GM18867 (cell line): Measurements from ENCODE around the gene USP24.
"Not testable (repeated sequence)": the region's sequence is repeated elsewhere in the genome, so short reads cannot be mapped to it uniquely, and the experiment has no call there.

ENCODE experiments used
- ATAC-seq: cut with Tn5 transposase; IDR thresholded peaks from one replicate; pipeline ENCODE4 v1.9.1; 2021; ENCODE audit warnings: mild to moderate bottlenecking, moderate library complexity; ENCODE audit not compliant: unreplicated experiment

Gene USP24

DNA sequence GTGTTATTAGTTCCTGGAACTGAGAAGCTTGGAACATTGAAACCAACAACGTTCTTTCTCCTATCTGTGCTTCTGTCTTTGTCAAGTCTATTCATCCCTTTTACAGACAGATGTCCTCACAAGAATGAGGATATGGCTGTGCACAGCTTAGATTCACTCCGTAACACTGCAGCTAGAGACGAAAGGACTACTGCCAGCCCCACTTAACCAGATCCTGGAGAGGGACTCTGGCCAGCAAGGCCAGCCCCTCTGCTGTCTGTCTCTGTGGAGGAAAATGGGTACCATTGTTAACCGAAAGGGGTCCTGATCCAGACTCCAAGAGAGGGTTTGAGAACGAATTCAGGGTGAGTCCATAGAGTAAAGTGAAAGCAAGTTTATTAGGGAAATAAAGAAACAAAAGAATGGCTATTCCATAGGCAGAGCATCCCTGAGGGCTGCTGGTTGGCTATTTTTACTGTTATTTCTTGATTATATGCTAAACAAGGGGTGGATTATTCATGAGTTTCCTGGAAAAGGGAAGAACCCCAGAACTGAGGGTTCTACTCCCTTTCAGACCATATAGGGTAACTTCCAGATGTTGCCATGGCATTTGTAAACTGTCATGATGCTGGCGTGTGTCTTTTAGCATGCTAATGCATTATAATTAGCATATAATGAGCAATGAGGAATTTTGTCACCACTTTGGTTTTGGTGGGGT lies 17.4 kb upstream of the USP24 start:
- ATAC-seq = no peak

DNA sequence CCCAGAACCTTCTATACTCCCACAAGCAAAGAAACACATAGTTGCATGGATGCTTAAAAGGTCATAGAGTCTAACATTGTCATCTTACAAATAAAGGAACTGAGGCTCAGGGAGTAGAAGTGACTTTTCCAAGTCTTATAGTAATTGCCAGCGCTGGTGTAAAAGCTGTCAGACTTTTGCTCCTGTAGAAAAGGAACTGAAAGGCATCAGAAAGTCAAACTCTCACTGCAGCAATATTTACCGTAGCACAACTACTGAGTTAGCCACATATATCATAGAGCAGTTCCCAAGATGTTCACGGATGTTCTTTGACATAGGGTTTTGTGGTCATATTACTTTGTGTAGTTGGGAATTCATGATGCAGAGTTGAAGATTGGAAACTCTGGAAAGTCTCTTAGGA lies 16.6 kb upstream of the USP24 start:
- no peak for ATAC-seq

DNA sequence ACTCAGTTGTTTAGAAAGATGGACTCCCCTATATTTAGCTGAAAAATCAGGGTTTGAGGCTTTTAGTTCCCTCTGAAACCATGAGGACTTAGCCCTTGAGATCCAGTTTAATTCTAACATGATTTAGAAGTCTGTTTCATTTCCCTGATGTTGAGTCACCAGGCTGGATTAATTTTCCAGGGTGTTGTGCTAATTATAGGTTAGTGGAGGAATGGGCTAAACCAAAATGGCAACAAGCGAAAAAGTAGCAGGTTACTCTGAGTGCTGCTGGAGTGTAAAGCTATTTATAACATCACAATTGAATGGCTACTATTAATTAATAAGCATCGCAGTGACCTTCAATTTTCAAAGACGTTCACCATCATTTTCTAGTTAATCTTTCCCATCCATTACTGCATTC lies 15.5 kb upstream of the USP24 start:
- ATAC-seq = no peak

DNA sequence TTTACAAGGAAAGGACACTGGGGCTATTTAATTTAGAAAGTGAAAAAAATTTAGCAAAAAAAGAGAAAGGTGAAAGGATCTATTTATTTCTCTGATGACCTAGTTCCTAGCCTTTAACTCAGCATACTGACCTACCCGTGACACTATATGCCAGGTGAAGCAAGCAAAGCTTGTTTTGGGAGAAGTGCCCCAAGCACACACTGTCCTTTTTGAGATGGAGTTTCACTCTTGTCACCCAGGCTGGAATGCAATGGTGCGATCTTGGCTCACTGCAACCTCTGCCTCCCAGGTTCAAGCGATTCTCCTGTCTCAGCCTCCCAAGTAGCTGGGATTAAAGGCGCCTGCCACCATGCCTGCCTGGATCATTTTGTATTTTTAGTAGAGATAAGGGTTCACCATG lies 14.6 kb upstream of the USP24 start:
- ATAC-seq = not testable (repeated sequence)

DNA sequence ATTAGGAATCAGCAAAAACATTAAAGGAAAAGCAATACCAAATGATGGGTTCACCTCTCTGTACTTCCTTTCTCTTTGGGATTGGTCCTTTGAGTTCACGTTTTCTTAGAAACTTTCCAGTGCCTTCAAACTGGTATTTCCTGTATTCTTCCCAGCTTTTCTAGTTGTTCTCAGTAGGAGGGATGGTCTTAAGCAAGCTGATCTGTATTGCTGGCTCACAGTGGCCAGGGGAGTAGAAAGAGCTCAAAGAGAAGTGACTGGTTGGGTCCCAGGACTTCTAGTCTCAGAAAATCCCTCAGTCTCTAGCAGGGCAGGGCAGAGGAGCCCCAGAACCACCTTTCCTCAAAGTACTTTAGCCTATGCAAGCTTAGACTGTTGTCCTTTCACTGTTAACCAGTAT lies 10.1 kb upstream of the USP24 start:
- ATAC-seq = no peak

DNA sequence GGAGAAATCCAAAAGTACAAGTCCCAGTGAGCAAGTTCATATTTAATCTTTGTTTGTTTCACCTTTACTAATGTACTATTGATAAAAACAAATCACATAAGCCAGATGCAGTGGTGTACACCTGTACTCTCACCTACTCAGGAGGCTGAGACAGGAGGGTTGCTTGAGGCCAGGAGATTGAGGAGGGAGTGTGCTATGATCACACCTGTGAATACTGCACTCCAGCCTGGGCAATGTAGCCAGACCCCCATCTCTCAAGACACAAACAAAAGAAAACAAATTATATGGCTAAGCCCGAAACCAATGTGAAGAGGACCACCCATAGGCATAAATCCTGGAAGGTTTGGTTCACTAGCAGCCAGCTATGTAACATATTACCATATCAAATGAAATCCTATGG lies 9.6 kb upstream of the USP24 start:
- ATAC-seq = no peak

DNA sequence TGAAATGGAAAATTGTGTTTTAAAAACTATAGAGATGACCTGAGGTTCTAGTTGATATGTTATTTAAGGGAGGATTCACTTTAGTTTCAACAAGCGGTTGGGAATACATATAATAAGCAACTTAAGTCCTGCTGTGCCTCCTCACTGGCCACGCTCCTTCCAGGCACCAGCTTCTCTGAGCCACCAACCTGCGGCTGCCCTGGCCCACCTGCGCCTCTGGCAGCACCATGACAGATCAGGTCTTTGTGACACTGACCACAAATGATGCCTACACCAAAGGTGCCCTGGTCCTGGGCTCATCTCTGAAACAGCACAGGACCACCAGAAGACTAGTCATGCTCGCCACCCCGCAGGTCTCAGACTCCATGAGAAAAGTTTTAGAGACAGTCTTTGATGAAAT lies 7.0 kb upstream of the USP24 start:
- no peak for ATAC-seq

DNA sequence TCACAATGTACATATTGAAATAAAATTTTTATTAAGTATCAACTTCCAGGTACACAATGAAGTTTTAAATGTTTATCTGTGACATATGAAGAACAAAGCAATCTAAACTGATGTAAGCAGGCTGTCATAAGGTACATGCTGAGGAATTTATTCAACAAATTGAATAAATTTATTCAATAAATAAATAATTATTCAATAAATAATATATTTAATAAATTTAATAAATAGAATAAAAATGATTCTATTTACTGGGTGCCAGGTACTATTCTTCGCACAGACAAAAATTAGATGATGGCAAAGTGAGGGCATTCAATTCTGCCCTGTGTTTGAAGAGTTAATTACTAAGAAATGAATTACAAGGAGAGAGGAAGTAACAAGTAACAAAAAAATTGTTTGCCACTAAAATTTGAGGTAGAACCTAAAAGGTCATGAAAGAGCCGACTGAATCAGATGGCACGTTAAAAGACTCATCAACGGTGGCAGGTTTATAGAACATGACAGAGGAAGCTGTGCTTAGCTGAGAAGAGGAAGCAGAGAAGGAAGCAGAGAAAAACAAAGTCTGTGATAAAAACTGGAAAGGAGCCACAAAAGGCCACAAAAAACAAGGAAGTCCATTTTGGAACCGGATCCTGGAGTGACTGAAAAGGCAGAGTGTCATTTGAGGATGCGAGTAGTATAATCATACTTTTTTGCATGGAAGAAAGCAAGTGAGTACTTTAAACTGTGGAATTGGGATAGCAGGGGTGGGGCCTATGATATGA lies 2.2 kb upstream of the USP24 start:
- ATAC-seq = no peak

DNA sequence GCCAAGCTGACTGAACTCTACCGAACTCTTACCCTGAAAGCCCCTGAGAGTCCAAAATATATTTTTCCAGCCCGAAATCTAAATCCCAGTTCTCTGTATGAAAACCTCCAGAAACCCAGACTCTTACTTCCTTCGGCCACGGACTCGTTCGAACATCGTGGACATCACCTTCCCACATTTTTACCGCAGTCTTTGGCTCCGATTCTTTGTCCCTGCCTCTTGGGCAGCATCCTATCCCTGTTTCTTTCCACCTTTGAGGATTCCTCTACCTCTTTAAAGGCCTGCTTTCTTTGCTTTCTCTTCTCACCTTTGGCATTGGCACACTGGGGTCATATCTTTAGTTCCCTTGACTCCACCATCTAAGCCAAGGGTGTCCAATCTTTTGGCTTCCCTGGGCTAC lies 932 bp upstream of the USP24 start:
- ATAC-seq = no peak

DNA sequence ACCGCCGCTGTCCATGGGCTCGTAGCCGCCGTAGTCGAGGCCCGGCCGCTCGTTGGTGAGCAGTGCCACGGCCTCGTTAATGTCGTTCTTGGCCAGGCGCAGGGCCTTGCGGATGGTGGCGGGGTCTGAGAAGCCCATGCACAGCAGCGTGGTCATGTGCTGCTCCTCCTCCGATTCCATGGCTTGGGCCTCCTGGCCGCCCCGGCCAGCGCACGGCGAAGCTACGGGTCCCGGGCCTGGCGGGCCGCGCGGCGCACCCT lies 300 bp downstream of the USP24 start:
- ATAC-seq = peak; percentile 19

DNA sequence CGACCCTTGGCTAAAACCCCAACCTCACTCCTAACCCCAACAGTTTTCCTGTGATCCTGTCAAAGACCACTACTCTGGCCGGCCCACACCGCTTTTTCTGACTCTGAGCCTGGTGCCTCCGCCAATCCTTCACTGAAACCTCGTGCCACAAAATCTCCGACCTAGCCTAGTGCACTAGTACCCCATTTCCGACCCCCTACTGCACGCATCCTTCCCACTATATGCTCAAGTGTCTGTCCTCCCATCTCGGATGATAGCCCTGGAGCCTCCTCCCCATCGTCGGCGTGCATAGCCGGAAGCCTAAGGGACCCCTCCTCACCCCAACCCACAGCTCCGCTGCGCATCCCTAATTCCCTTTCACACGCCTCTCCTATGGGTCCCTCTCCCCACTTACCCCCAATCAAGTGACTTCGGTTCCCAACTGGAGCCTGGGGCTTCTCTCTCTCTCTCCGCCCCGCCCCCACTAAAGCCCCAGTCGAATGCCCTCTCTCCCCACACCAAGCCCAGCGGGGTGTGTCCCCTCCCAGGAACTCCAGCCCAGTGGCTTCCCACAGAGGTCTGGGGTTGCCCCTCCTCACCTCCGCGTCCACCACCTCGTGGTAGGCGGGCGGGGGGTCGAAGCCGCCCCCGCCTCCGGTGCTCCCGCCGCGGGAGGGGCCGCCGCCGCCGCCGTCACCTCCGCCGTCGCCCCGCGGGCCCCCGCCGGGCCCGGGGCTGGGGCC lies 791 bp downstream of the USP24 start:
- peak; percentile 7 for ATAC-seq

DNA sequence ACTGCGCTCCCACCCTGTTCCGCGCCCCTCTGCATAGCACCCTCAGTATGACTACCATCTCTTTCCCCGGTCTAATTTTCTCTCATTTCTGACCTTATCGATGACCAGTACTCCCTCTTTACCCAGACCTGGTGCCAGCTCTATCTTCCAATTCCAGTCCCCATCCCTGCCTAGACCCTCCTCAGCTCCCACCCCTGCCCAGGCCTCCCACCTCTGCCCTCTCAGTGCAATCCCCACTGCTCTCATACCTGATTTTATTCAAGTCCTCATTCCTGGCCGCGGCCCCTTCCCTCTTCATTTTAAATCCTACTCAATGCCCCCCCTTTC lies 1.3 kb downstream of the USP24 start:
- no peak for ATAC-seq

DNA sequence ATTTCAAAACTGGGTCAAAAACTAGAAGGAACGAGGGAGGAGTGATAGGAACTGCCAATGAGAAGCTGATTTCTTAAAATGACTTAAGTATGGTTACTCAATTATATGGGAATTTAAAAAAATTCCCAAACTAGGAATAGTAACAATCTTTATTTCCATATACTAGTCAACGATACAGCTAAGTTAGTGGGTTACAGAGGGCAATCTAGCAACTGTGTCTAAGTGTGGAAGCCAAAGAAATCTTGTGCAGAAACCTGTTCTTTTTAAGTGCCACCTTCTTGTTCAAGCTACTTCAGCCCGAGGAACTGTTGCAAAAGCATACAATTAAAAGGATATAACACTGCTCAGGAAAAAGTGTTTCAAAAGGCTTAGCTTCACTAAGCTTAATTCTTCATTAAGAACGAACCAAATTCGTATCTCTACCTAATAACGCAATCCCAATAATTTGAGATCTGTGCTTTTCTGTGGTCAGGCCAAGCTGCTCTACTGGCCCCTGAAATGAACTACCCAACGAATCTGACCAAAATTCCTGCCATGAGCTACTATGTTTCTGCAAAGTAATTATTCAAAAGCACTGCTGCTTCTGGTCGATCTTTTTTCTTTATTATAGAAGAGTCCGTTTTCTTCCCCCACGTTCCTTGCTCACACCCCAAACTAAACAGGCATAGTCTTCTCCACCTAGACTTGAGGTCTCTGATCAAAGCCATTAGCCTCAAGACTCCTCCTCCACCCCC lies 1.8 kb downstream of the USP24 start:
- ATAC-seq = no peak

DNA sequence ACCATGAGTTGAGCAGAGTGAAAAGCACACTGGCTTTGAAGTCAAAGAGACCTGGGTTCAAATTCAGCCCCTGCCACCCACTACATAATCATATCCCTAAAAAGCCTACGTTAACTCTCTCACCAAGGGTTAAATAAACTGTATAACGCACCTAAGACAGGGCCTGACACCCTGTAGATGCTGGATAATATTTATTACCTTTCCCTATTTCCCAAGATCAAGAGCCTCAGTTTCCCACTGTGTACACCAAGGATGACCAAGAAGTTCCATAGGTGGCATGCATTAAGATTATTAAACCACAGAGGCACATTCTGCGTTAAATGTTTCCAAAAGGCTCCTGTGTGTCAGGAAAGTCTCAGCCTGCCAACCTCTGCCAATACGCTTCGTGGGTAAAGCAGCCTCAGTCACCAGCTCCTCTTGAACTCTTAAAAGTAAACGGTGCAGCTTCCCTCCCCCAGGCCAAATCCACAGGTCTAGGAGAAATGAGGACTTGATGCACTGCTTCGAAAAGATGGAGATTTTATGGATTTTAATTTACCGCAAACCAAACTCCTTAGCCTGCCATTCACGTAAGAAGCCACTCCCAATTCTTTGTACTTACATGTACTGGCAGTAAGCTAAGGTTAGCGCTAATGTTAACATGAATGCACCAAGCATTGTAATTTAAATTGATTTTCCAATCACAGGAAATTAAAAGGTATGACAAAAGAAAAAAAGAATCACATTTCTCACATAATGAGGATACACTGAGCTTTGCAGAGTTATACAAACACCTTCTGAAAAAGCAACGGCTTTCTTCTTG lies 2.6 kb downstream of the USP24 start:
- no peak for ATAC-seq

DNA sequence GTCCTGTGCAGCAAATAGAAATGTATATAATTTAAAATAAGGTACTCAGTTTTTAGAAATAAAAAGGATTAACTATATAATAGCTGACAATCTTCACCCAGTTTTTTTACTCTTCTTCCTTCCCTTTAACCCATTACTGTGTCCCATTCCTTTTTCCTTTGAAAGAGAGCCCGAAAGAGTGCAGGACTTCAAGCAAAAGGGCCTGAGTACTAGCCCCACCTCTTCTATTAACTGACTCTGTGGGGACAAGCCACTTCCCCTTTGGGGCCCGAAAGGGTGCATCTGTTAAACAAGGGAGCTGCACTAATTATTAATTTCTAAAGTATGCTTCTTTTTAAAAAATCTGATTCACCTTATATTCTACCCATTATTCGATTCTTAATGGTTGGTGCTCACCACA lies 3.3 kb downstream of the USP24 start:
- peak; percentile 31 for ATAC-seq

DNA sequence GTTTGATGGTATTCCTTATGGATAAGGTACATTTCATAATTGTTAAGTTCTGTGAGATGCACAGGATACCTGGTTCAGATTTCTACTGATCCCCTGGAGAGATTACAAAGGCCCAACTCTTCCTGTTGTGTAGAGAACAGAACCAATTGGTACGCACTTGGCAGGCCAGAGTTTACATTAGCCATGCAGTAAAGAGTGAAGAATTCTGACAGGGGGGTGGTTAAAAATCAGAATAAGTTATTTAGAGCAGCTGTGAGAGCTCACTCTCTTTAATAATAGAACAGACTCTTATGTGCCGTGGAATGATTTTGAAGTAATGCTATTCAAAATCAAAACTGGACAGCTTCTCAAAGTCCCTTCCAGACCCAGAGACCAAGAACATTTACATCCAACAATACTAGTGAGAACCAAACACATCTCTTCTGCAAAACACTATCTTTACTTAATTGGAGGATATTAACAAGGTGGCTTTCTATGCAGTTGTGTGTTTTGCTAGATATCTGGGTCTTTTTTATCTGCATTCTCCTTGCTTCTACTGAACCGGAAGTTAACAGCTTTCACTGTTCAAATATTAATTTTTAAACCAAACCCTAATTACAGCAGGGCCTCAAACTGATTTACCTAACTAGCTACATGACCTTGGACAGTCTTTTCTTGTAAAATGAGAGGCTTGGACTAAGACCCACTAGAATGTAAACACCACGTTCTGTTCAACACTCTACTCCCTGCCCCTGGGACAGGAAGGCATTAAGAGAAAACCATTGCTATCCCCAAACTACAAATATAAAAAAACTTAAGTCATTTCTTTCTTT lies 4.0 kb downstream of the USP24 start:
- no peak for ATAC-seq

DNA sequence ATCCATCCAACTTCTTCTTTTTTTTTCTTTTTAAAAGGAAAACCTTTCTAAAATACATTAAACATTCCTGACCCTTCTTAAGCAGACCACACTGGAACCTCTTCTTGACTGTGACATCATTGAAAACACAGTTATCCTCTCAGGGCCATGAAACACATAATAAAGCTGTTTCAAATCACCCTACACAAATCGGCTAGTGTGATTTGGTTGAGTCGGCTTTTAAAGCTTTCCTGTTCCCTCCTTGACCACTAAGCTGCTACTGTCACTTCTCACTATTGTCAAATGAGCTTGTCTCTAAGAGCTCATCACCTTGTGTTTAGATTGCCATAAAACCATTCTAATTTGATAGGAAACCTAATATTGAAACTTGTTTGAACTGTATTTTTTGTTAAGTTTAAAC lies 5.9 kb downstream of the USP24 start:
- ATAC-seq = no peak

DNA sequence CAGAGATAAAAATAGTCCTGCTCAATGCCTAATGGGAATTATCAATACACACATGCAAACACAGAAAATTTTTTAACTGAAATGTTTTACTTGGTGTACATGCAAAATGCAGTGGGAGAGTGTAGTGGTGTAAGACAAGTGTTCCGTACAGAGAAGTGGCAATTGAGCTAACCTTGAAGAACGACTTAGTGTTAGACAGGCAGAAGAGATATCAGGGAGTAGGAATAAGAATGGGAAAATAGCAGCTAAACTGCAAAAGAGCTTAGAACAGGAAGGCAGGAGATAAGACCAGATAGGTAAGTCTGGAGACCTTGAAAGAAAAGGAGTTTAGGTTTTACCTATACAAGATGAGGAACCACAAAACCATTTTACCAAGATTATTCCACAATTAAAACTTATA lies 9.0 kb downstream of the USP24 start:
- no peak for ATAC-seq

DNA sequence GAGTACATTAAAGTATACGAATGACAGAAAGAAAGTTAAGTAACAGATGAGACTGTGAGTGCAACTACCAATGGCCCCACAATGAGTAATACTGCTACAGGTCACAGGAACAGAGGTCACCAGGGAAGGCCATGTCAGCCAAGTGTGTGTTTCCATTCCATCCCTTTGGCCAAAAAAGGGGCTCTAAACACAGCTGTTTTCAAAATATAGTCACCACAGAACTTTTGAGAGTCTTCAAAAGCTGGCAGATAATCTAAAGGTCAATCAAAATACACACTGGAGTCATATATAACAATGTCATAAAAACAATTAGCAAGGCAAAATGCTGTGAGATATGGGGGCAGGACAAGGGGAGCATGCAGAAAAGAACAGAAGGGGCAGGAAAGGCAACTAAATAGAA lies 10.2 kb downstream of the USP24 start:
- ATAC-seq = peak; percentile 89

DNA sequence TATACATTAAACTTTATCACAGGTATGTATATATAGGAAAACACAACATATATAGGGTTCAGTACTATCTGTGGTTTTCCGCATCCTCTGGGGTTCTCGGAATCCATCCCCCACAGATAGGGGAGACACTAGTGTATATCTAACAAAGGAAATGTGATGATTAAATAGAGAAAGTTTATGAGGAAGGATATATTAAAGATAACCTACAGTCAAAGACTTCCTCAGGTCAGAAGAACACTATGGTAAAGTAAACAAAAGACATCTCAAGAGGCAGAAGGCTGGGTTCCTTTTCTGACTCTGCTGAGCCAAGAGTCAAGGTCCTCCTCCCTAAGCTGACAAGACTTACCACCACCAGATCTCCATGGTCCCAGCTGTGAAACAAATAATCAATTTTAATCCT lies 12.1 kb downstream of the USP24 start:
- ATAC-seq = no peak
